H9 (cell line): ENCODE data around the gene FARSA. TPM values are rescaled to one million over a fixed set of nuclear protein-coding genes. Genes with fewer than 3 reads are reported as not detected.

Experiments
- DNase-seq: peaks from one replicate; pipeline ENCODE4 v3.0.0-alpha.2; 2017
- H2AFZ ChIP-seq: one replicate; pipeline ENCODE4 v1.6.1; 2013; ENCODE audit warnings: mild to moderate bottlenecking, low read length, control low read depth, moderate library complexity
- H2AK5ac ChIP-seq: 2 replicates; pipeline ENCODE4 v1.6.1; 2013; ENCODE audit warnings: low read length, control low read depth, mixed read lengths; ENCODE audit not compliant: insufficient read length
- H2BK120ac ChIP-seq: one replicate; pipeline ENCODE4 v1.6.1; 2013; ENCODE audit warnings: low read depth, mild to moderate bottlenecking, low read length, control low read depth, inconsistent platforms; ENCODE audit not compliant: poor library complexity, severe bottlenecking
- H2BK12ac ChIP-seq: 2 replicates; pipeline ENCODE4 v1.6.1; 2013; ENCODE audit warnings: low read length, control low read depth, mixed read lengths, low read depth; ENCODE audit not compliant: insufficient read length
- H2BK15ac ChIP-seq: 2 replicates; pipeline ENCODE4 v1.6.1; 2013; ENCODE audit warnings: low read depth, low read length, control low read depth
- H2BK20ac ChIP-seq: one replicate; pipeline ENCODE4 v1.6.1; 2013; ENCODE audit warnings: low read depth, mild to moderate bottlenecking, low read length, control low read depth, inconsistent platforms; ENCODE audit not compliant: poor library complexity, severe bottlenecking
- H2BK5ac ChIP-seq: 2 replicates; pipeline ENCODE4 v1.6.1; 2013; ENCODE audit warnings: low read length, control low read depth, mixed read lengths; ENCODE audit not compliant: insufficient read length
- H3K14ac ChIP-seq: 2 replicates; pipeline ENCODE4 v1.6.1; 2013; ENCODE audit warnings: low read length, control low read depth; ENCODE audit not compliant: insufficient read depth
- H3K18ac ChIP-seq: 2 replicates; pipeline ENCODE4 v1.6.1; 2013; ENCODE audit warnings: low read depth, mild to moderate bottlenecking, mixed read lengths, low read length, control low read depth; ENCODE audit not compliant: insufficient read length
- H3K23ac ChIP-seq: 2 replicates; pipeline ENCODE4 v1.6.1; 2013; ENCODE audit warnings: low read length, control low read depth, mixed read lengths, low read depth; ENCODE audit not compliant: insufficient read length
- H3K23me2 ChIP-seq: 2 replicates; pipeline ENCODE4 v1.6.1; 2013; ENCODE audit warnings: low read depth, mild to moderate bottlenecking, mixed read lengths, low read length, control low read depth; ENCODE audit not compliant: insufficient read length, poor library complexity, severe bottlenecking
- H3K27ac ChIP-seq: 2 replicates; pipeline ENCODE4 v1.5.1; 2013; ENCODE audit warnings: low read length, control low read depth, mixed read lengths, low read depth; ENCODE audit not compliant: insufficient read length
- H3K27me3 ChIP-seq: 2 replicates; pipeline ENCODE4 v1.6.1; 2013; ENCODE audit warnings: low read length, control low read depth, inconsistent platforms; ENCODE audit not compliant: insufficient read depth
- H3K4ac ChIP-seq: 2 replicates; pipeline ENCODE4 v1.6.1; 2013; ENCODE audit warnings: low read depth, mild to moderate bottlenecking, control low read depth, inconsistent platforms, low read length, moderate library complexity
- H3K4me1 ChIP-seq: 2 replicates; pipeline ENCODE4 v1.6.1; 2013; ENCODE audit warnings: low read length, control low read depth, inconsistent platforms; ENCODE audit not compliant: insufficient read depth
- H3K4me2 ChIP-seq: 2 replicates; pipeline ENCODE4 v1.6.1; 2013; ENCODE audit warnings: low read length, control low read depth, mixed read lengths; ENCODE audit not compliant: insufficient read length, insufficient read depth
- H3K56ac ChIP-seq: 2 replicates; pipeline ENCODE4 v1.6.1; 2013; ENCODE audit warnings: low read depth, mild to moderate bottlenecking, mixed read lengths, low read length, control low read depth; ENCODE audit not compliant: insufficient read length
- H3K79me1 ChIP-seq: 2 replicates; pipeline ENCODE4 v1.6.1; 2013; ENCODE audit warnings: low read depth, mild to moderate bottlenecking, moderate library complexity, low read length, control low read depth, inconsistent platforms; ENCODE audit not compliant: insufficient read depth, poor library complexity, severe bottlenecking
- H3K79me2 ChIP-seq: 2 replicates; pipeline ENCODE4 v1.6.1; 2013; ENCODE audit warnings: low read length, control low read depth, inconsistent platforms; ENCODE audit not compliant: insufficient read depth
- H3K9ac ChIP-seq: 2 replicates; pipeline ENCODE4 v1.6.1; 2013; ENCODE audit warnings: low read length, control low read depth, mixed read lengths; ENCODE audit not compliant: insufficient read length; ENCODE audit errors: extremely low read depth
- H3K9me3 ChIP-seq: one replicate; pipeline ENCODE4 v1.6.1; 2013; ENCODE audit warnings: low read depth, low read length, inconsistent platforms; ENCODE audit not compliant: control insufficient read depth
- H3T11ph ChIP-seq: one replicate; pipeline ENCODE4 v1.6.1; 2013; ENCODE audit warnings: mild to moderate bottlenecking, low read length, control low read depth, inconsistent platforms
- H4K20me1 ChIP-seq: one replicate; pipeline ENCODE4 v1.6.1; 2013; ENCODE audit not compliant: control insufficient read depth, insufficient read length, insufficient read depth
- H4K5ac ChIP-seq: 2 replicates; pipeline ENCODE4 v1.6.1; 2013; ENCODE audit warnings: low read depth, mild to moderate bottlenecking, mixed read lengths, low read length, control low read depth; ENCODE audit not compliant: insufficient read length
- H4K8ac ChIP-seq: replicated peaks from 2 replicates; pipeline ENCODE4 v1.6.1; 2013; ENCODE audit warnings: low read length, control low read depth, mixed read lengths, low read depth; ENCODE audit not compliant: insufficient read length
- H4K91ac ChIP-seq: 2 replicates; pipeline ENCODE4 v1.6.1; 2013; ENCODE audit warnings: low read depth, mild to moderate bottlenecking, moderate library complexity, mixed read lengths, low read length, control low read depth; ENCODE audit not compliant: insufficient read length
- H3K27ac Mint-ChIP-seq, 3 experiments: 2 replicates in 2 of 3; 3 replicates in 1 of 3; pipeline ENCODE4 v1.8.0; 2020 to 2021; ENCODE audit warnings: mixed read lengths in 3 of 3, mild to moderate bottlenecking in 1 of 3, moderate library complexity in 1 of 3
- H3K27me3 Mint-ChIP-seq: 2 replicates; pipeline ENCODE4 v1.8.0; 2021; ENCODE audit warnings: low read depth, mild to moderate bottlenecking, moderate library complexity, mixed read lengths
- H3K36me3 Mint-ChIP-seq, 3 experiments: 2 replicates in 2 of 3; 3 replicates in 1 of 3; pipeline ENCODE4 v1.8.0; 2020 to 2021; ENCODE audit warnings: low read depth in 3 of 3, mixed read lengths in 3 of 3; ENCODE audit not compliant: insufficient read depth in 1 of 3
- H3K4me1 Mint-ChIP-seq, 2 experiments: 2 replicates each; pipeline ENCODE4 v1.8.0; 2020; ENCODE audit warnings: mixed read lengths in 2 of 2
- H3K4me3 Mint-ChIP-seq, 2 experiments: 2 replicates in 1 of 2; 3 replicates in 1 of 2; pipeline ENCODE4 v1.8.0; 2020 to 2021; ENCODE audit warnings: mild to moderate bottlenecking in 2 of 2, mixed read lengths in 2 of 2, moderate library complexity in 1 of 2
- H3K9me3 Mint-ChIP-seq, 2 experiments: 2 replicates in 1 of 2; 3 replicates in 1 of 2; pipeline ENCODE4 v1.8.0; 2020; ENCODE audit warnings: mild to moderate bottlenecking in 2 of 2, mixed read lengths in 2 of 2, moderate library complexity in 1 of 2
- CTCF ChIP-seq: fragments of 200-600 bp; sonication (generic); conservative IDR thresholded peaks from 3 replicates; pipeline ENCODE4 v1.8.0; 2021; ENCODE audit warnings: antibody characterized with exemption, mild to moderate bottlenecking
- WGBS: extraction: QIAGEN DNeasy Blood & Tissue Kit; methylation state at CpG from one replicate; pipeline ENCODE4 v1.1.7; 2013; ENCODE audit warnings: missing lambda C conversion rate, low lambda C conversion rate, mixed read lengths; ENCODE audit not compliant: insufficient read length; ENCODE audit errors: extremely low coverage; 5-methylcytosine and 5-hydroxymethylcytosine counted together
- total RNA-seq: library from RNA; stranded (reverse); gene quantifications from 2 replicates; pipeline ENCODE4 v1.2.1, GENCODE V29; 2021

The FARSA gene
- total RNA-seq, 1 experiment from 2014 or later = 110 TPM

GRCh38 chr19:12943437-12944044 lies 10.0 kb upstream of the FARSA start:
- peak overlapping the region in 1 of 2 experiments; percentile 61; a peak in 3 of 5 replicates for H3K4me3 Mint-ChIP-seq
- Histone ChIP-seq H2BK20ac (no peak overlapping the region), H3K27me3 (no peaks in the 10 kb centered on the region), H3K4me2 (no peak overlapping the region), H3K79me2 (peaks cover 6% of the 10 kb centered on the region; the same call in 1 of the 2 replicates), H2BK120ac (no peak overlapping the region), H3K27ac (no peak overlapping the region), H3K18ac (no peak overlapping the region), H3K23ac (no peak overlapping the region), H2BK15ac (no peak overlapping the region), H3K23me2 (peaks cover 4% of the 10 kb centered on the region), H3K9ac (no peak overlapping the region), H4K91ac (no peak overlapping the region), H3K14ac (no peak overlapping the region), H4K20me1 (no peaks in the 10 kb centered on the region), H2BK12ac (no peak overlapping the region), H4K8ac (no peak overlapping the region), H3K79me1 (peaks cover 6% of the 10 kb centered on the region), H2BK5ac (no peak overlapping the region), H2AK5ac (no peak overlapping the region), H3K4me1 (no peaks in the 10 kb centered on the region), H3K4ac (no peak overlapping the region), H2AFZ (no peak overlapping the region), H4K5ac (no peak overlapping the region), H3K9me3 (no peaks in the 10 kb centered on the region), H3T11ph (no peak overlapping the region), H3K56ac (no peak overlapping the region)
- peaks cover 0 to 3% of the 10 kb centered on the region in 2 experiments; a peak in 1 of 5 replicates for H3K9me3 Mint-ChIP-seq
- no peaks in the 10 kb centered on the region; the same call in 1 of the 2 replicates for H3K27me3 Mint-ChIP-seq
- H3K36me3 Mint-ChIP-seq = peaks cover 62 to 84% (median 77%) of the 10 kb centered on the region in 3 experiments
- DNase-seq = no peak
- peak overlapping the region in 2 of 3 experiments; percentile 59 to 93; a peak in 3 of 7 replicates for H3K27ac Mint-ChIP-seq
- no peak for TF ChIP-seq CTCF
- WGBS = no CpG with 5 or more reads among the region's 18 CpGs
- H3K4me1 Mint-ChIP-seq = peaks cover 21 to 42% of the 10 kb centered on the region in 2 experiments
